Cardiac muscle cell (in vitro differentiated cells and primary cell): ENCODE results near the gene LIPC. TPM values are rescaled to one million over a fixed set of nuclear protein-coding genes. Genes with fewer than 3 reads are reported as not detected.

Experiments
- DNase-seq, 2 donors: peaks; one replicate each; pipeline versions ENCODE4 v3.0.0 to v3.0.0-alpha.2; 2010 to 2017; ENCODE audit warnings: low read depth in 1 of 2, low spot score in 1 of 2
- H3K27ac ChIP-seq: fragments of 200-600 bp; sonication (generic); 2 replicates; pipeline ENCODE4 v1.5.1; 2016
- H3K27me3 ChIP-seq: fragments of 200-600 bp; sonication (generic); 2 replicates; pipeline ENCODE4 v1.6.0; 2016; ENCODE audit warnings: control low read depth
- H3K36me3 ChIP-seq: fragments of 200-600 bp; sonication (generic); 2 replicates; pipeline ENCODE4 v1.5.1; 2016; ENCODE audit warnings: control low read depth
- H3K4me1 ChIP-seq: fragments of 200-600 bp; sonication (generic); 2 replicates; pipeline ENCODE4 v1.8.1; 2017; ENCODE audit warnings: low read depth, mild to moderate bottlenecking, mixed run types
- H3K4me3 ChIP-seq: fragments of 200-600 bp; sonication (generic); 2 replicates; pipeline ENCODE4 v1.5.1; 2016; ENCODE audit warnings: mild to moderate bottlenecking
- H3K9me3 ChIP-seq: fragments of 200-600 bp; sonication (generic); 2 replicates; pipeline ENCODE4 v1.5.1; 2017; ENCODE audit warnings: low read depth, mild to moderate bottlenecking, control low read depth
- CTCF ChIP-seq: IDR thresholded peaks from 2 replicates; pipeline ENCODE4 v1.5.1; 2012; ENCODE audit warnings: low read depth, mild to moderate bottlenecking, low read length
- polyA plus RNA-seq: library from polyadenylated mRNA; unstranded; fragments of >200 nt; fragmentation: Nextera tagmentation; extraction: Ambion mirVana; gene quantifications from 2 replicates; pipeline ENCODE4 v1.2.1, GENCODE V29; 2016
- total RNA-seq: library from RNA; depleted of rRNA; stranded (reverse); fragments of >200 nt; gene quantifications from 2 replicates; pipeline ENCODE4 v1.2.3, GENCODE V29; 2016

LIPC gene
- total and polyA plus RNA-seq, 2 experiments from 2014 or later = not detected

GRCh38 chr15:58583171-58583908, 151.5 kb downstream of the LIPC start:
- no peak for DNase-seq
- H3K27ac ChIP-seq = no peak overlapping the region

GRCh38 chr15:58584789-58585461, 153.1 kb downstream of the LIPC start:
- DNase-seq = no peak
- Histone ChIP-seq H3K4me1 (peaks cover 16% of the 10 kb centered on the region), H3K4me3 (no peak overlapping the region), H3K9me3 (no peaks in the 10 kb centered on the region), H3K27me3 (no peaks in the 10 kb centered on the region), H3K36me3 (no peaks in the 10 kb centered on the region), H3K27ac (no peak overlapping the region)
- TF ChIP-seq CTCF = no peak

More at GRCh38 chr15:58583171-58583908, 151.5 kb downstream of the LIPC start:
- no peaks in the 10 kb centered on the region for H3K27me3 ChIP-seq
- TF ChIP-seq CTCF = no peak
- H3K4me1 ChIP-seq = peaks cover 10% of the 10 kb centered on the region
- H3K9me3 ChIP-seq = no peaks in the 10 kb centered on the region
- H3K4me3 ChIP-seq = no peak overlapping the region
- H3K36me3 ChIP-seq = no peaks in the 10 kb centered on the region

GRCh38 chr15:58585693-58586443, 154.1 kb downstream of the LIPC start:
- no peak overlapping the region for H3K4me3 ChIP-seq
- peaks cover 25% of the 10 kb centered on the region for H3K4me1 ChIP-seq
- H3K27me3 ChIP-seq = no peaks in the 10 kb centered on the region
- no peak overlapping the region for H3K27ac ChIP-seq
- no peaks in the 10 kb centered on the region for H3K36me3 ChIP-seq
- no peak for TF ChIP-seq CTCF
- no peak for DNase-seq
- no peaks in the 10 kb centered on the region for H3K9me3 ChIP-seq

GRCh38 chr15:58587486-58587885, 155.7 kb downstream of the LIPC start:
- H3K4me1 ChIP-seq = peaks cover 30% of the 10 kb centered on the region
- H3K27ac ChIP-seq = no peak overlapping the region
- H3K36me3 ChIP-seq = no peaks in the 10 kb centered on the region
- H3K4me3 ChIP-seq = no peak overlapping the region
- no peaks in the 10 kb centered on the region for H3K27me3 ChIP-seq
- no peaks in the 10 kb centered on the region for H3K9me3 ChIP-seq
- TF ChIP-seq CTCF = no peak
- no peak for DNase-seq

GRCh38 chr15:58588096-58588495, 156.3 kb downstream of the LIPC start:
- TF ChIP-seq CTCF = no peak
- no peak for DNase-seq
- H3K27me3 ChIP-seq = no peaks in the 10 kb centered on the region
- H3K4me3 ChIP-seq = no peak overlapping the region
- peaks cover 30% of the 10 kb centered on the region for H3K4me1 ChIP-seq
- no peak overlapping the region for H3K27ac ChIP-seq
- H3K9me3 ChIP-seq = no peaks in the 10 kb centered on the region
- no peaks in the 10 kb centered on the region for H3K36me3 ChIP-seq
